HG02610 (cell line): ENCODE results near the gene ARHGAP4.

ENCODE experiments used
- ATAC-seq: cut with Tn5 transposase; IDR thresholded peaks from one replicate; pipeline ENCODE4 v1.9.1; 2021; ENCODE audit warnings: mild to moderate bottlenecking, moderate library complexity; ENCODE audit not compliant: unreplicated experiment

ARHGAP4 gene

DNA sequence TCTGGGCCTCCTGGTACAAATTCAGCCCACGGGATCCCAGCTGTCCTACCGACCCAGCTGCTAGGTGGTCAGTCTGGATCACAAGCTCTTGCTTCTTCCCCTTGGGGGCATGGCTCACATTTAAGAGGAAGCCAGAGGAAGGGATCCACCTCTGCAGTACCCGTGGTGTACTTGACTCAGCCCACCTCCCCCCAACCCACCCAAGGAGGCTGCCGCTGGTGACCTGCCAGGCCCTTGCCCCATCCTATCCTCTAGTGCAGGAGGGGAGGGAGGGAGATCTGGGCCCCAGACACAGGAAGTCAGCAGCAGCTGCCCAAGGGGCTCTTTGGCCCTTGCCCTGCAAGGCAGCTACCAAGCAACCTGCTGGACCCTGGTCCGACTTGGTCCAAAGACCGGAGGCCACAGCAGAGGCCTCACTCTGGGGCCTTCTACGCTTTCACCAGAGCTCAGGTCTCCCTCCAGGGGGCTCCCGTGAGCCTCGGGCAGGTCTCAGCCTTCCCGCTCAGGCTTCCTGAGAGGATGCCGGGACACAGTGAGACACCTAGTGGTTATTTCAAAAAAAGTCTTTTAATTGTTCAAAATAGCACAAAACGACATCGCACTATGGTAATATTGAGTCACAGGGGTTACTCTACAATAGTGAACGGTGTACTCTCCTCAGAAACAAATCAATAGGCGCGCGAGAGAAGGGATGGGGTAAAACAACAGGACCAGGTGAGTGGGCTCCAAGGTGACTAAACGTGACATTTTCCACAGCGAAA is 21.1 kb upstream of the ARHGAP4 start:
- ATAC-seq: peak; percentile 60

DNA sequence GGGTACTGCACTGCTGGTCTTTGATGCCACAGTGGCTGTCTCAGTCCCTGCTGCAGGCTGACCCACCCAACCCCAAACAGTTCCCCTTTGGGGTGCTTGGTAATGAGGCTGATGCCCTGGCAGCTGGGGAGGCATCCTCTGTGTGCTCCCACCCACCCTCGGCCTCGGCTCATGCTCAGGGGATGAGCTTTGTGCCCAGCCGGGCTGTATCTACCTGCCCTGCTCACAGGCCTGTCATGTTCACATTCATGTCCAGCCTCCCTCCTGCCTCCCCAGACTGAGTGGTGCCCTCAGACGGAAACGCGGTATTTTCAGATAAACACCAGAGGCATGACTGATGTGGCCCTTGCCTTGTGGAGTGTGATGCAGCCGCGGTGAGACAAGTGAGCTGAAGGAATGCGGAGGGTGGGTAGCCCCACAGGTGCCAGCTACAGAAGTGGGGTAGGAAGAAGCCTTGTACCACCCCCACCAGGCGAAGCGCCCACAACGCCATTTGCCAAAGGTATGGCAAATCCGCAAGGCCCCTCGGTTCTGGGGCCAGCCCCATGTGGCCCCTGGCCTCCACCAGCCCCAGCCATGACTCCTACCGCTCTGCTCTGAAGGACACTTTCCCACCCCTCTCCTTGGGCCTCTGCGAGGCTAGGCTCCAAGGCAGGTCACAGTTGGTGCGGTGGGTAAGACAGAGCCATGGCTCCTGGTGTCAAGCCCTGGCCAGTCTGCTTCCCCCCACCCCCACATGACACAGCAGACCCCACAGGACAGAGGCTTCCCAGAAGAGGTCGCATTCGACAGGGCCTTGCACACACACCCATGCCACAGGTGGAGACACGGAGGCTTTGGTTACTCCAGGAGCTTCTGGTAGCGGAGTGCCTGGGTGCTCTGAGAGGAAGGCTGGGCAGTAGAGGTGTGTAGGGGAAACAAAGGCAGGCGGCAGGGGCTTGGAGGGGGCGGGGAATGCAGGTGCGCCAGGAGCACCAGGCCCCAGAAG is 20.2 kb upstream of the ARHGAP4 start:
- no peak for ATAC-seq

DNA sequence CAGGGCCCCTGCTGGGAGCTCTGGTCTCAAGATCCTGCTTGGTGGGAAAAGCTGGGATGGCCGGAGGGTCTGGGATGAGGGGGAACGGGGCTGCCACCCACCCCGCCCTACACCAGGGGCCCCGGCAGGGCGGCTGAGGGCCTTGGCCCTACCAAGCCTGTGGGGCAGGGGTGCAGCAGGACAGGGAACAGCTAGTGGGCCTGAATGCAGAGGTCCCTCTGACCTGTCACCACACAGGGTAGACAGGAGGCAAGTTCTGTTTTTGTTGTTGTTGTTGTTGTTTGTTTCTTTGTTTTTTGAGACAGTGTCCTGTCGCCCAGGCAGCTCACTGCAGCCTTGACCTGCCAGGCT is 18.7 kb upstream of the ARHGAP4 start:
- no peak for ATAC-seq

DNA sequence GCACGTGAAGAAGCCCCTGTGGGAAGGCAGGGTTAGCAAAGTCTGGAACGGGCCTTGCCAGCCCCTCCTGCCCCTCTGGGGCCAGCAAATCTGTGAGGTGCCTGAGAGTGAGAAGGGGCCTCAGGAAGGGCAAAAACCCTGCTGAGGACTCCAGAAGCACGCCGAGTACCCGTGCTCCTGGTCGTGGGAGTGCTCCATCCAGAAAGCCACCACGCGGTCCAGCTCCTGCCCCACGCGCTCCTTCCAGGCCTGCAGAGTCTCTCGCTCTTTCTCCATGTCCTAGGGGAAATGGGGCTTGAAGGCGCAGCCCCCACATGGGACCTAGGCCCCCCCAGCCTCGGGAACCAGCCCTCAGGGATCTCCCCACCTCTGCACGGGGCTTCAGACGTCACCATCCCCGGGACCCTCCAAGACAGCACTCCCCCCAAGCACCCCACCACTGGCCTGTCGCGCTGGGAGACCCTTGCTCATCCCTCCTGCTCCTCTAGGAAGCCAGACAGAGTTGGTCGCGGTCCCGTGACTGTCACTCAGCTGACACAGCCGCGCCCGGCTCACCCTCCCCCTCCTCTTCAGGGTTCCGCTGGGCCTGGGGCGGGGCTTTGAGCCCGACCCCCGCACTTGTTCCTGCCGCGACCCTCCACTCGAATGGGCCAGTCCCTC is 18.2 kb upstream of the ARHGAP4 start, which contains the start of gene RENBP:
Gene RENBP, minus strand, starts transcription at position 504 of the 660 bp plus-strand sequence. Its CDS starts 33 bp downstream, at position 471.
- ATAC-seq: no peak

DNA sequence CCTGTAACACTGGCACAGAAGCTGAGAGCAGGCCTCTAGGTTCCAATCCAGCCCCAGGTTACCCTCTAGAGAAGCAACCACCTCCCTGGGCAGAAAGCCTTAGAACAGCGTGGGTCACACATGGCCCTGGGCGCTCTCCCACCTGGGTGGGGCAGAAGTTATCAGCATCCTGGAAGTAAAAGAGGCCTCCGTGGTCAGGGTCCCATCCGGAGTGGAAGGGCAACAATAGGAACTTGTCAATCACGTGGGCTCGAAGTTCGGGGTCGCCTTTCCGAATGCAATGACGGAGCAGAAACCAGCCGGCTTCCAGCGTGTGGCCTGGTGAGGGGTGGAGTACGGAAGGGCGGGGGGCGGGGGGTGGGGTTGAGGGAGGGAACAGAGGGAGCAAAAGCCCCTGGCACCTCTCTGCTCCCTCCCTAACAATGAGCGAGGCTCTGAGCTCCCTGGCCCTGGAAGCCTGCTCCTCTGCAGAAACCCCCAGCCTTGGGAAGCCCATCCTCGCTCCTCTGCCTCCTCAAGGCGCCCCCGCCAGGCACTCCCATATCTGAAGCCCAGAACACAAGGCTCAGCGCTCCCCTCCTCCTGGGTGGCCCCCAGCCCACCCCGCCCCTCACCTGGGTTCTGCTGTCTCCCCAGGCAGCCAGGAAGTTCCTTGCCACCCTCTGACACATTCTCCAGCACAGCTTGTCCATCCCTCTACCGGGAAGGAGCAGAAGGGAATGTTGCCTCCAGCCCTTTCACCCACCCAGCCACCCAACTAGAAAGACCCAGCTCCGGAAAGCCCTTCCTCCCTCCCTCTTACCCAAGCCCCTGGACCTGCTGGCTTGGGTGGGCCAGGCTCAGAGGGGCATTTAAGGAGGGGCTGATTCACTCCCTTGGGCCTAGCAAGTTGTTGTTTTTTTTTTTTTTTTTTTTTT is 15.5 kb upstream of the ARHGAP4 start:
- no peak for ATAC-seq

DNA sequence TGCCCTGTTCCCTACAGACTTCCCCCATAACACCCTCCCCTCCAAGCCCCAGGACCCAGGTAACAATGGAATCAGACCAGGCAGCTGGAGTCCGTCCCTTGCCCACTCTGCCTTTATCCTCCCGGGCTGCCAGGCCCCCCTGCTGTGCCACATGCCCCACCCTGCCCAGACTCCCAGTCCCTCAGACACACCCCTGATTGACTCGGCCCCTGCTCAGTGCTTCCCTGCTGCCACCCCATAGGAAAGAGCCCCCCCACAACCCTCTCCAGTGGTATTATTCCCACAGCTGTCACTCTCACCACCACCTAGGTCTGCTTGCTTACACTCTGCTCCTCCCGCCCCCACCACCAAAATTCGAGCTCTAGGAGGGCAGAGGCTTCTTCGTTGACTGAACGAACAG is 13.5 kb upstream of the ARHGAP4 start:
- ATAC-seq: no peak

DNA sequence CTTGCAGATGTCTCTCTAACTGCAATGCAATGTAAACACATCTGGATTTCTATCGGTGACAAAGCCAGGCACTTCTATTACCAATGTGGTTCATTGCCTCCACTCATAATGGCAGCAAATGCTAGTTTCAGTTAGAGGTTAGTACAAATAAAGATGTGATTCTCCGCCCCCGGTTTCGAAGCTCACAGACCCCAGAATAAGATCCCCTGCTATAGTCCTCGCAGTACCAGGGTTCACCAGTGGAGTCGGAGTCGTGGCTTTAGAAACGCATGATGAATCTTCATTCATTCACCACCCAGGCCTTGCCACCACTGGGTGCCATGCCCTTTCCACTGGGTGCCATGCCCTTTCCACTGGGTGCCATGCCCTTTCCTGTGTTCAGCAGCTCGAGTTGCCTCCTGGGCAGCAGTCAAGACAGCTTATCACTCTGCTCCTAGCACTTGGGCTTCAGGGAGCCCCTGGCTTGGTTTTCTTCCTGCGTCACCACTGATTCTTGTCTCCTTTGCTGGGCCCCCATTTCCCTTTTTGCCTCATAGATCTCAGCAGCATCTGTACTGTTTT is 12.2 kb upstream of the ARHGAP4 start:
- ATAC-seq: no peak

DNA sequence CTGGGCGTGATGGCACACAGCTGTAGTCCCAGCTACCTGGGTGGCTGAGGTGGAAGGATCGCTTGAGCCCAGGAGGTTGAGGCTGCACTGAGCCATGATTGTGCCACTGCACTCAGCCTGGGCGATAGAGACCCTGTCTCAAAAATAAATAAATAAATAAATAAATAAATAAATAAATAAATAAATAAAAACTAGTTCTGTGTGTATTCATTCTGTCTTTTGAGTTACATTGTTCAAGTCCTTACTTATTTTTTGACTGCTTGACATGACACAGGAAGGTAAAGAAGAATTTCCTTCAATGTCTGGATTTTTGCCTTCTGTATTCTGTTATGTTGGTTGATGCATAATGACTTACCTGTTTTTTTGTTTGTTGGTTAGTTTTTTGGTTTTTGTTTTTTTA is 11.0 kb upstream of the ARHGAP4 start:
- no peak for ATAC-seq

DNA sequence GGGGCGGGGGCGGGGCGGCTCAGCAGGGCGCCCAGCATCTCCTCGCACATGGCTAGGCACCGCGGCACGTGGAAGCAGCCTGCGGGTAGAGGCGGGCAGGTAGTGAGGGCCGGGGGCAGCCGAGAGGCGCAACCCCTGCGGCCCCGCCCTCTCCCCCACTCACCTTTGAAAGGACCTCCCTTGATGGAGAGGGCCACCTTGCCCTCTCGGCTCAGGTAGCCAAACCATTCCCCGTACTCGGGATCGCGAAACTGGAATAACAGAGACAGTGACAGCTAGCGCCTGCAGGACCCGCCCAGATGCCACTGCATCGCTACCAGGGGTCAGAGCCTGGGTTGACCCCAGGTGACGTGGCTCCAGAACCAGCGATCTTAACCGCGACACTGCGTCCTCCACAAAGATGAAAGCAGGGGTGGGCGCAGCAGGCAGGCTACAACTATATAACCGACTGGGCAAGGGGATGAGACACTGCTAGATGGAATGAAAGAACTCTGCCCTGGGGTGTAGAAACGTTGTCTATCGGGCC is 9.3 kb upstream of the ARHGAP4 start:
- no peak for ATAC-seq

DNA sequence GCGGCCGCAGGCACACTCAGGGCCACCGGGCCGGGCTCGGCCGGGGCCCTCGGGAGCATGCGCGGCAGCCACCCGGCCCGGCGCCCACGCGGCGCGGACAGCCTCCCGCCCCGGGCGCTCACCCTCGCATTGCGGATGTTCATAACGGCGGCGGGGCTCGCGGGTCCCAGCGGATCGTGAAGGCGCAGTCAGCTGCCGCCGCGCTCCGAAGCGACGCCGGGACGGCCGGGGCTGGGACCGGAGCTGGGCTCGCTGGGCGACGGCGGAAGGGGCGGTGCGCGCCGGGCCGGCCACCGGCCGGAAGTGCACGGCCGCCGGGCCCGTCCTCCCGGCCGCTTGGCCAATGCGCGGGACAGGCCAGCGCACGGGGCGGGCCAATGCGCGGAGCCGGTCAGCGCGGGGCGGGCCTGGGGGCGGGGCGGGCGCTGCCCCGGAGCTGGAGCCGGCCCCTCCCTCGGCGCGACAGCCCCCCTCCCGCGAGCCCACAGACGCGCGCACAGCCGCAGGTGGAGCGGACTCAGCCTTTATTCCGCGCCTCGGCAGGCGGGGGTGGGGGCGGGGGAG is 8.8 kb upstream of the ARHGAP4 start, which contains the start of gene NAA10:
Gene NAA10, minus strand, starts transcription at position 276 of the 564 bp plus-strand sequence. Its CDS starts 133 bp downstream, at position 143.
- peak; percentile 89 for ATAC-seq

DNA sequence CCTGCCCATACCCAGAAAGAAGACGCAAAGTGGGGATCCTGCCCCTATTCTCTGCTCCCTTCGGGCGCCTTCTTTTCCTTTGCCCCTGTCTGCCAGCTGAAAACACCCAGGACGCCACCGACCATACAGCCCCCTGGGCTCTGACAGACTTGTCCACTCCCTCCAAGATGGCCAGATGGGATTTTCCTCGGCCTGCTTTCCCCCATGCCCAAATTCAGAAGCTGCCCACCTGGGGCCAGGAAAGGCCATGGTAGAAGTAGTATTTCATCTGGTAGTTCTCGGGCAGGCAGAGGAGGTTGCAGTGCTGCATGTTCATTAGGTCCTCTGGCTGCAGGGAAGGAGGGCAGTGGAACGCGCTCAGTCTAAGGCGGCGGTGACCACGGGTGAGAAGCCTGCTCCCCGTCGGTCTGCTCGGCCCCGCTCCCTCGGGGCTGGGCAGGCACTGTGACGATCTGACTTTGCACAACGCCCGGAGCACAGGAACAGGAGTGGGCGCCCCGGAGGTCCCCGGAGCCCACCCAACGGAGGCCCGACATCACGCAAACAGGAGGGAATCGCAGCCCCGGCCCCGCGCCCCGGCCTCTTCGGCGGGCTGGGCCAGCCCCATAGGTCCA is 8.2 kb upstream of the ARHGAP4 start:
- ATAC-seq: peak; percentile 12

DNA sequence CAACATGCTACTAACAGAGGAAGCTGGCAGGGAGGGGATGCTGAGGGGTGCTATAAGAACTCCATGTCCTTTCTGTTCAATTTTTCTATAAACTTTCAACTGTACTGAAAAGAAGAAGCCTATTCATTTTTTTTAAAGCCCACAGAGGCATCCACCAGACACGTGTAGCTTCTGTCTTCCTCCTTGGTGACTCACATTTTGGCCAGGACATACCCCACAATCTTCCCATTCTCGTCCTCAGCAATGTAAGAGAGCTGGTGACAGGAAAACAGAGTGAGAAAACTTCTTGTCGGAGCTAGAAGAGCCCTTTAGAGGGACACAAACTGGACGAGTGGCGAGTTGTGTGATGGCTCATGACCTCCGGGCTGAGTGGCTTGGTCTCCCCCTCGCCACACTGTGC is 7.7 kb upstream of the ARHGAP4 start:
- ATAC-seq: no peak

DNA sequence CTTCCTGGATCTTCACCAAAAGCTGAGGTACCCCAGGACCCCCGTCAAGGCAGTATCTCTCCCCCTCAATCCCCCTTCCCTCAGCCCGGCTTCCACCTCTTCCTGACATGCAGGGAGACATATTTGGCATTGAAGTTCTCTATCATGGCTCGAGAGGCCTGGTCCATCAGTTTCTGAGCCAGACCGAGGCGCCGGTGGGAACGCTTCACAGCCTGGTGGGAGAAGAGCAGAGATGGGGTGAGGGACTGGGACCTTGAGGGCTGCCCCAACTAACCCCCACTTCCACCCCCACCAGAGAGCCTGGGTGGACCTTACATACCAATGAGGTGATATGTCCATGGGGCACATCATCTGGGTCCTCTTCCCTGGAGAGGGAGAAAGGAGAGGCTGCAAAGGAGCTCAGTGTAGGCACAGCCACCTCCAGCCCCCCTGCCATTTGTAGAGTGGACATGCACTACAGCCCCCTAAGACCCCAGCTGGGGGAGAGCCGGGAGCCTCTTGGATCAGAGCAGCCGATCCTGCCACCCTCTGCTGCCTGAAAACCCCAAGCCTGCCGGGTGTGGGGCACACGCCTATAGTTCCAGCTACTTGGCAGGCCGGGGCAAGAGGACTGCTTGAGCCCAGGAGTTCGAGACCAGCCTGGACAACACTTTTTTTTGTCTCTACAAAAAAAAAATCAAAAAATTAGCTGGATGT is 6.3 kb upstream of the ARHGAP4 start:
- ATAC-seq: no peak

DNA sequence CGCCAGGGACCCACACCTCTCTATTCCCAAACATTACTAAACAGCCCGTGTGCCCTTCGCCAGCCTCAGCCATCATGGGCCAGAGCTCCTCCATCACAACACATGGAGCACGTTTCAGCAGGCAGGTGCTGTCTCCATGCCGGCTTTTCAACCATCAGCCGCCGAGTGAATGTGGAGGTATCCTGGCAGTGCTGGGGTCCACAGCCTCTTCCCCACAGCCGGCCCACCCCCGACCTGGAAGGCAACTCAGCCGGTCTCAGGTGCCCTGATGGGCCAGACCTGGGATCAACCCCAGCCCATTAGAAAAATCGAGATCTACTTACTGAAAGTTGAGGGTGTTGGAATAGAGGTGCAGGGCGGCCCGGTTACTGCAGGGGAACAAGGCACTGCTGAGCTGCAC is 5.7 kb upstream of the ARHGAP4 start:
- no peak for ATAC-seq

DNA sequence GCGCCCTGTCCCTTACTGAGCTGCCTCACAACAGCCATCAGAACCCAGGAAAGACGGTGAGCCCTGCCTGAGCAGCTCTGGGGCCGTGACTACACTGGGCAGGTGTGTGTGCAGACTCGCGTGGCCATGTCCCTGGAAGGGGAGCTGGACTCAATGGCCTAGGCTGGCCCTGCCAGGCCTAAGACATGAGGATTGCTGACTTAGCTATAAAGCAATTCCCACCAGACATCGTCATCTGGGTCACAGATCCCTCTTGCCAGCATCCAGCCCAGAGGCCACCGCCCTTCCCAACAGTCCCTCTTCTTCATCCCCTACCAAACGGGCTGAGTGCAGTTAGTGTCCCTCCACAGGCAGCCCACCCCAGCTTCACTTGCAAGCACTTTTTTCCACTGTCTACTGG is 5.1 kb upstream of the ARHGAP4 start:
- ATAC-seq: no peak

DNA sequence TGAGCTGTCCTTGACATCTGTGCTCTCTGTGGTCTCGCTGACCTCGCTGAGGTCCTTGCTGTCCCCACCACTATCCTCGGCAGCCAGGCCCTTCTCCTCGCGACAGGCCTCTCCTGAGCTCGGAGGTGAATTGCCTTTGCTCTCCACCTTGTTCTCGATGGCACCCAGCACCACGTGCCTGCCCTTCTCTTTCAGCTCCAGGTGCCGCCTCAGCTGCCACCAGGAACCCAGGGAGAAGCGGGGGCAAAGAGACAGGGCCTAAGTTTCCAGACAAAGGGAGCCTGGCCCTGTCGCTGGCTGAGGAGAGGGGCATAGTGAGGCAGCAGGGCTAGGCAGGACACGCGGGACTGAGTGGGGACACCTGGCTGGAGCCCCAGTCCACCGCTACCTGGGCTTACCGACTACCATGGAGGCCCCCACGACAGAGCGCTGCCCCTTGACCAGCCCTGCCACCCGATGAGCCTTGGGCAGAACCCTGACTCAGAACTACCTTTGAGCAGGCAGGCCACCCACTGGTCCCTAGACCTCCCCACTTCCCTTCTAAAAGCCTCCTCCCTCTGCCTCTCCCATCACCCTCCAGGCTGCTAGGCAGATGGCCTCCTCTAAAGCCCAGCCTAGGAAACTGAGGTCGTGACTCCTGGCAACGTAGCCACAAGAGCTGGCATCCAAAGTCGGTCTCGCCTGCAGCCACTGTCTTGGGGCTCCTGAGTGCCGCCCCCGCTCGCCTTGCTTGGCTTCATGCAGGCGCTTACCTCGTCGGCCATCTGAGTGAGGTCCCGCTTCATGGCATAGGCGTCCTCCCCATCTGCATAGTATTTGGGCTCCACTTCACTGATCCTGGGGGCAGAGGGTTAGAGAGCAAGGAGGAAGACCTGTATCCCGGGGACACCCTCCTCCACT is 4.2 kb upstream of the ARHGAP4 start:
- ATAC-seq: no peak

DNA sequence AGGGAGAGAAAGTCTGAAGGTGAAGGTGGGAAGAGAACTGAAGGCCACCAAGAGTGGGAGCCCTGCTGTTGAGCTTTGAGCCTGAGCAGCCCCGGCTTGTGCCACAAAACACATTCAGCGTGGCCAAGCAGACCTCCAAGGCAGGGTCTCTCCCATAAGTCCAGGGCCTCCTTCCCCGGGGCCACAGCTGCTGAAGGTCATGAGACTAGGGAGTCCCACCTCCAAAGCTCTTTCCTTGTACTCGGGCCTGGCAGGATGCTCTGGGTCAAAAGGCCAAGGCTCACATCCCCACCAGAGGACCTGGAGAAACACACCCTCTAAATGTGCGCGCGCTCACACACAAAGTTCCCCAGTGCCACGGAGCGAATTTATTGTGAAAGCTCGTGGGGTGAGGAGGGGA is 3.5 kb upstream of the ARHGAP4 start:
- ATAC-seq: no peak
